ENCODE measurements around the gene VIPR2.

The VIPR2 gene

DNA sequence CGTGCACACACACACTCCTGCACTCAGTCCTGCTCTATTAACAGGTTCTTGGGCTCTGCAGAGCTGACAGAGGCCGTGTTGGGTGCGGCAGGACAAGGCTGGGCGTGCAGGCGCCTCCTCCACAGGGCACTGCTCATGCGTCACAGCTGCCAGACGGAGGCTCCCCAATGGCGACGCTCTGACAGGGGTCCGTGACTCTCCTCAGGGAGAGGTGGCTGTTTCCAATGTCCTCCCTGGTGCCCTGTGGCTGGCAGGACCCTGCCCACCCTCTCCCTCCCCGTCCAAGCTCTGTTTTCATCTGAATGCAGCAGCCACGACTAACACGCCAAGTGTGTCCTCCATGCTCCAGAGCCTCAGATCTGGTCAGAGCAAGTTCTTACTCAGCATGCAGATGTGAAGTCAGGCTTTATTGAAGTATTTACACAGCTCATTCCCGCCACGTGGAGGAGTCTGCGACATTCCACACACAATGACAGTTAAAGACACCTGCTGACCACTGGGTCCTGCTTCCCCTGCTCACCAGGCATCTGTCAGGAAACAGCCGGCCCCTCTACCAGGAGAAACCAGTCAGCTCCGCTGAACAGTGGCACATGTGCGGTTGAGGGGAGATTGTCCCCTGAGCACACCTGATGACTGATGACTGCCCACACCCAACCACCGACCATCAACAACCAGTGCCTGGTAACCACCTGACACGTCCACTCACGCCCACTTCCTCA lies 116.7 kb downstream of the VIPR2 start:
- H3K27ac ChIP-seq (ENCODE audit: low read depth in 2 of 2, low read length in 2 of 2) = no peak overlapping the region
- H3K9ac ChIP-seq (ENCODE audit: low read depth in 1 of 2, low read length in 2 of 2) = peak overlapping the region in 1 of 2 donors; percentile 34
- no peaks in the 10 kb centered on the region for H3K36me3 ChIP-seq (ENCODE audit: control insufficient read depth in 2 of 2, insufficient read depth in 2 of 2, low read length in 2 of 2)
- H3K27me3 ChIP-seq (ENCODE audit: control insufficient read depth in 2 of 2, insufficient read depth in 2 of 2, low read length in 2 of 2) = peaks cover 2 to 6% of the 10 kb centered on the region in 2 donors
- peaks cover 5 to 7% of the 10 kb centered on the region in 2 donors for H3K4me1 ChIP-seq (ENCODE audit: control insufficient read depth in 2 of 2, insufficient read depth in 2 of 2, low read length in 2 of 2)
- no peaks in the 10 kb centered on the region for H3K9me3 ChIP-seq (ENCODE audit: control insufficient read depth in 2 of 2, low read length in 2 of 2)
- H3K4me3 ChIP-seq (ENCODE audit: low read length in 2 of 2) = peak overlapping the region; percentile 58 to 60

DNA sequence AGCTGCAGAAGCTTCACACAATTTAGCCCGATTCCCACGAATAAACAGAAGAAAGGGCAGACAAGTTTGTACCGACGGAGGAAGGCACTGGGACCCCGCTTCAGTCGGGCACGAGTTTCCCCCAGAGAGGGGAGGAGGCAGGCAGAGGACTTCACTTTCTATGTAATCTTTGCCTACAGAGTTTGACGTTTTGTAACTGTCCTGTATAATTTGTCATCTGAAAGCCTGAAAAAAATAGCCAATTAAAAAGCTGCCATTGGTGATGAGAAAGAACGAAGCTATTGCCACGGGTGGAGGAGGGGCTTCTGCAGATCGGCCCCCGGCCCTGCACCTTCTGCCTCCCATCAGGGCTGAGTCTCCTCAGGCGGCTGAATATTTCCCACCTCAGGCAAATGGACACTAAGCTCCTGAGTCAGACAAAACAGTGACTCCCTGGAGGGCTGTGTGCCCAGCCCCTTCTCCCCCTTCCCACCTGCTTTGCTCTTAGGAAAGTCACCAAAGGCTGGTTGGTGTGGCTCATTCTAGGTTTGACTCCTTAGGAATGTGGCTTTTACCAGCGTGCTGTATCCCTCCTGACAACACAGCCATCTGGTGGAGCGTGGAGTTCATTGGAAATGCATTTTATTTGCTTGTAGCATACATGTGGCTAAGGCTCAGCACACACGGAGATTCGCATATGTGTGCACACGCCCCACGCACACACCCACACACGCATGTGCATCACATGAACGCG lies 117.4 kb downstream of the VIPR2 start:
- peaks cover 5 to 7% of the 10 kb centered on the region in 2 donors for H3K4me1 ChIP-seq (ENCODE audit: control insufficient read depth in 2 of 2, insufficient read depth in 2 of 2, low read length in 2 of 2)
- peak overlapping the region in 1 of 2 donors; percentile 58 for H3K4me3 ChIP-seq (ENCODE audit: low read length in 2 of 2)
- H3K27me3 ChIP-seq (ENCODE audit: control insufficient read depth in 2 of 2, insufficient read depth in 2 of 2, low read length in 2 of 2) = peaks cover 2 to 6% of the 10 kb centered on the region in 2 donors

DNA sequence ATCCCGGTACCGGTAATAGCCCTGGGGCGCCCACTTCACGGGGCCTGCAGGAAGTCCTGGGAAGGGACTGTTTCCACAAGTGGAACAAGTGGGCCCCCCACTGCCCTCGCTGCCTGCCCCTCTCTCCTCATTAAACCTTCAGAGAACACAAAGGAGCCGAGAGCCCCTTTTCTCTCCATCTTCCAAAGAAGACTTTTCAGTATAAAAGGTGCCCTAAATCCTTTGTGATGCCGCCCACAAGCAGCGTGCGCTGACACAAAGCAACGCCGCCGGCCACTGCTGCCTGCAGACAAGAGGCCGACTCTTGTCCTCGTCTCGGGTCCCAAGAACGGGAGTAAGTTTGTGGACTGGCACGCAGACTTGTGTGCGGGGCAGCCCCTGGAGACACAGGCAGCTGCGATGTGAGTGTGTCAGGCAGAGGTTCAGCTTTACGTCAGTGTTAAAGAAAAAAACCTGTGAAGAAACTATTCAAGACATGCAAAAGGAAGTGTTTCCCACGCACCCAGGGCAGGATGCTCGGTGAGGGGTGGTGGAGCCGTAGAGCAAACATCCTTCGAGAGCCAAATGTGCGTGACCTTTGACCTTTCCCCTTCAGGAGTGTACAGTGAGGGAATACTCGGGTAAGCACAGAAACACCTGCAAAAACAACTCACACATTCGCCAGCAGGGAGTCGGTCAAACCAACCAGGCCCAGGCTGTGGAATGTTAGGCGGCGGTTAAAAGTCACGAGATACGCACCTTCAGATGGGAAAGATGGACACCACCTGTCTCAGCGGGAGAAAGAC lies 118.2 kb downstream of the VIPR2 start:
- Histone ChIP-seq H3K9me3 (ENCODE audit: control insufficient read depth in 2 of 2, low read length in 2 of 2) (no peaks in the 10 kb centered on the region), H3K27ac (ENCODE audit: low read depth in 2 of 2, low read length in 2 of 2) (no peak overlapping the region), H3K27me3 (ENCODE audit: control insufficient read depth in 2 of 2, insufficient read depth in 2 of 2, low read length in 2 of 2) (peaks cover 2 to 6% of the 10 kb centered on the region in 2 donors), H3K36me3 (ENCODE audit: control insufficient read depth in 2 of 2, insufficient read depth in 2 of 2, low read length in 2 of 2) (no peaks in the 10 kb centered on the region), H3K9ac (ENCODE audit: low read depth in 1 of 2, low read length in 2 of 2) (no peak overlapping the region), H3K4me3 (ENCODE audit: low read length in 2 of 2) (no peak overlapping the region), H3K4me1 (ENCODE audit: control insufficient read depth in 2 of 2, insufficient read depth in 2 of 2, low read length in 2 of 2) (peaks cover 5 to 7% of the 10 kb centered on the region in 2 donors)

More for the DNA sequence above, 117.4 kb downstream of the VIPR2 start:
- Histone ChIP-seq H3K9me3 (ENCODE audit: control insufficient read depth in 2 of 2, low read length in 2 of 2) (no peaks in the 10 kb centered on the region), H3K9ac (ENCODE audit: low read depth in 1 of 2, low read length in 2 of 2) (no peak overlapping the region), H3K27ac (ENCODE audit: low read depth in 2 of 2, low read length in 2 of 2) (no peak overlapping the region), H3K36me3 (ENCODE audit: control insufficient read depth in 2 of 2, insufficient read depth in 2 of 2, low read length in 2 of 2) (no peaks in the 10 kb centered on the region)

DNA sequence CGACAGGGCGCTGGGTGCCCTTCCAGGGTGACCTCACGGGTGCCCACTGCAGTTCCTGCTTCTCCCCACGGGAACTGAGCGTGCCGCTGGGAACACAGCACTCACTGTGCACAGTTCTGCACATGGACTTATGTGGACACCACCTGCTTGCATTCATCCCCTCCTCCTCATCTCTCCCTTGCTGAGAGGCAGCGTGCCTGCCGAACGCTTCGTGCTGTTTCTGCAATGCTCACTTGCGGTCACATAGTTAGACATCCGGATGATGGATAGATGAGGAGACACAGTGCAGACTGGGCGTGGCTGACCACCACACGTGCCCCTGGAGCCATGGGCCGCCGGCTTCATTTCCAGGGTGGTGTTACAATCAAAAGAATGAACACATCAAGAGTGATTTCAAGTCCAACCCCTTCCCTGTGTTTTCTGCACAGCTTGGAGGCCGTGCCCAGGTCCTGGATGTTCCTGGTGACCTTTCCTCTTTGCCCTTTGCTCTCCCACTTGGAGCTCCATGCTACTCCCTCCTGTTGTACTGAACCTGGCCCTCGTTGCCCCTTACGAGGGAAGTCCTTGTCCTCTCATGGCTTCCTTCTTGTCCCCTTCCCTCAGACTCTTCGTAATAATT lies 119.4 kb downstream of the VIPR2 start:
- peaks cover 0 to 2% of the 10 kb centered on the region in 2 donors for H3K9me3 ChIP-seq (ENCODE audit: control insufficient read depth in 2 of 2, low read length in 2 of 2)

DNA sequence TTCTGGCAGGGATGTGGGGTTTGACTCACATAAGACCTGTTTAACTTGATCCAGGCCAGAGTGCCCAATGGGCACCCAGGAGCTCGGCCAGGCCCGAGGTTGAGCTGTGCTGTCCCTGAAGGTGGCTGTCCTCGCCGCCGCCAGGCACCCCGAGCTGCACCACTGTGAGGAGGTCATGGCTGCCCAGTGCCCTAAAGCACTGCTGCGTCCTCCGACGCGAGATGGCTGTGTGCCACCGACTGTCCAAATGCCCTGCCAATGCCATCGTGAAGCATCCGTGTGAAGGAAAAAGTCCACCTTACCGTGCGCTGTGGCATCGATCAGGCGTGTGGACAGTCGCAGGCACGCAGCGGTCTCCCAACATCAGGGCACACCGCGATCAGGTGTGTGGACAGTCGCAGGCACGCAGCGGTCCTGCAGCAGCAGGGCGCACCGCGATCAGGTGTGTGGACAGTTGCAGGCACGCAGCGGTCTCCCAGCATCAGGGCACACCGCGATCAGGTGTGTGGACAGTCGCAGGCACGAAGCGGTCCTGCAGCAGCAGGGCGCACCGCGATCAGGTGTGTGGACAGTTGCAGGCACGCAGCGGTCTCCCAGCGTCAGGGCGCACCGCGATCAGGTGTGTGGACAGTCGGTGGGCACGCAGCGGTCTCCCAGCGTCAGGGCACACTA lies 120.3 kb downstream of the VIPR2 start:
- Histone ChIP-seq H3K9me3 (ENCODE audit: control insufficient read depth in 2 of 2, low read length in 2 of 2) (peaks cover 0 to 2% of the 10 kb centered on the region in 2 donors), H3K4me3 (ENCODE audit: low read length in 2 of 2) (no peak overlapping the region), H3K27ac (ENCODE audit: low read depth in 2 of 2, low read length in 2 of 2) (no peak overlapping the region), H3K36me3 (ENCODE audit: control insufficient read depth in 2 of 2, insufficient read depth in 2 of 2, low read length in 2 of 2) (no peaks in the 10 kb centered on the region), H3K9ac (ENCODE audit: low read depth in 1 of 2, low read length in 2 of 2) (no peak overlapping the region), H3K27me3 (ENCODE audit: control insufficient read depth in 2 of 2, insufficient read depth in 2 of 2, low read length in 2 of 2) (peaks cover 0 to 6% of the 10 kb centered on the region in 2 donors), H3K4me1 (ENCODE audit: control insufficient read depth in 2 of 2, insufficient read depth in 2 of 2, low read length in 2 of 2) (peaks cover 4 to 5% of the 10 kb centered on the region in 2 donors)

More for the DNA sequence above, 119.4 kb downstream of the VIPR2 start:
- Histone ChIP-seq H3K4me1 (ENCODE audit: control insufficient read depth in 2 of 2, insufficient read depth in 2 of 2, low read length in 2 of 2) (peaks cover 4 to 5% of the 10 kb centered on the region in 2 donors), H3K4me3 (ENCODE audit: low read length in 2 of 2) (no peak overlapping the region), H3K27me3 (ENCODE audit: control insufficient read depth in 2 of 2, insufficient read depth in 2 of 2, low read length in 2 of 2) (peaks cover 0 to 6% of the 10 kb centered on the region in 2 donors), H3K9ac (ENCODE audit: low read depth in 1 of 2, low read length in 2 of 2) (no peak overlapping the region), H3K36me3 (ENCODE audit: control insufficient read depth in 2 of 2, insufficient read depth in 2 of 2, low read length in 2 of 2) (no peaks in the 10 kb centered on the region), H3K27ac (ENCODE audit: low read depth in 2 of 2, low read length in 2 of 2) (no peak overlapping the region)

DNA sequence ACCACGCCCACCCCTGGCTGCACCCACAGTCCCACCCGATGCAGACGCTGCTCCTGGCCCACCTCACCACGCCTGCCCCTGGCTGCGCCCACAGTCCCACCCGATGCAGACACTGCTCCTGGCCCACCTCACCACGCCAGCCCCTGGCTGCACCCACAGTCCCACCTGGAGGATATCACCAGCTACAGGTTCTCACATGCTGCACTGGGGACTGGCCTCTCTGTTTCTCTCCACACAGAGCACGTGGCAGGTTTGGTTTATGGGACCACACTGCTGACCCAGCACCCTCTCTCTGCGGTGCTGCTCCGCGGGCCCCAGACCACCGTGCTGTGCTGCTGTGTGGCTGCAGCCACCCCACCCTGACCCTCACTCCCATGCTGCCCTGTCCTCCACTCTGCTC lies 120.9 kb downstream of the VIPR2 start:
- Histone ChIP-seq H3K27ac (ENCODE audit: low read depth in 2 of 2, low read length in 2 of 2) (no peak overlapping the region), H3K9ac (ENCODE audit: low read depth in 1 of 2, low read length in 2 of 2) (no peak overlapping the region), H3K4me3 (ENCODE audit: low read length in 2 of 2) (no peak overlapping the region), H3K4me1 (ENCODE audit: control insufficient read depth in 2 of 2, insufficient read depth in 2 of 2, low read length in 2 of 2) (peaks cover 4 to 5% of the 10 kb centered on the region in 2 donors), H3K9me3 (ENCODE audit: control insufficient read depth in 2 of 2, low read length in 2 of 2) (peaks cover 0 to 2% of the 10 kb centered on the region in 2 donors), H3K27me3 (ENCODE audit: control insufficient read depth in 2 of 2, insufficient read depth in 2 of 2, low read length in 2 of 2) (peaks cover 0 to 6% of the 10 kb centered on the region in 2 donors), H3K36me3 (ENCODE audit: control insufficient read depth in 2 of 2, insufficient read depth in 2 of 2, low read length in 2 of 2) (no peaks in the 10 kb centered on the region)

DNA sequence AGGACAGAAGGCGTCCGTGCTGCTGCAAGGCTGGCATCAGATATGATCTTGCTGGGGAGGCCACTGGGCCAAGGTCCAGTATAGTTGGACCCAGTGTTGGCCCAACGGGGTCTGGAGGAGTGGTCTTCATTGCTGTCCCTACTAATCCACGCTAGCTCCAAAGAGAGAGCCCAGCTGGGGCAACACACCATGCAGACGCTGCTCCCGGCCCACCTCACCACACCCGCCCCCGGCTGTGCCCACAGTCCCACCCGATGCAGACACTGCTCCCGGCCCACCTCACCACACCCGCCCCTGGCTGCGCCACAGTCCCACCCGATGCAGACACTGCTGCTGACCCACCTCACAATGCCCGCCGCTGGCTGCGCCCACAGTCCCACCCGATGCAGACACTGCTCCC lies 121.5 kb downstream of the VIPR2 start:
- Histone ChIP-seq H3K27ac (ENCODE audit: low read depth in 2 of 2, low read length in 2 of 2) (no peak overlapping the region), H3K36me3 (ENCODE audit: control insufficient read depth in 2 of 2, insufficient read depth in 2 of 2, low read length in 2 of 2) (no peaks in the 10 kb centered on the region), H3K4me1 (ENCODE audit: control insufficient read depth in 2 of 2, insufficient read depth in 2 of 2, low read length in 2 of 2) (peaks cover 4 to 5% of the 10 kb centered on the region in 2 donors), H3K27me3 (ENCODE audit: control insufficient read depth in 2 of 2, insufficient read depth in 2 of 2, low read length in 2 of 2) (peaks cover 0 to 5% of the 10 kb centered on the region in 2 donors), H3K4me3 (ENCODE audit: low read length in 2 of 2) (no peak overlapping the region), H3K9ac (ENCODE audit: low read depth in 1 of 2, low read length in 2 of 2) (no peak overlapping the region), H3K9me3 (ENCODE audit: control insufficient read depth in 2 of 2, low read length in 2 of 2) (peaks cover 0 to 2% of the 10 kb centered on the region in 2 donors)

DNA sequence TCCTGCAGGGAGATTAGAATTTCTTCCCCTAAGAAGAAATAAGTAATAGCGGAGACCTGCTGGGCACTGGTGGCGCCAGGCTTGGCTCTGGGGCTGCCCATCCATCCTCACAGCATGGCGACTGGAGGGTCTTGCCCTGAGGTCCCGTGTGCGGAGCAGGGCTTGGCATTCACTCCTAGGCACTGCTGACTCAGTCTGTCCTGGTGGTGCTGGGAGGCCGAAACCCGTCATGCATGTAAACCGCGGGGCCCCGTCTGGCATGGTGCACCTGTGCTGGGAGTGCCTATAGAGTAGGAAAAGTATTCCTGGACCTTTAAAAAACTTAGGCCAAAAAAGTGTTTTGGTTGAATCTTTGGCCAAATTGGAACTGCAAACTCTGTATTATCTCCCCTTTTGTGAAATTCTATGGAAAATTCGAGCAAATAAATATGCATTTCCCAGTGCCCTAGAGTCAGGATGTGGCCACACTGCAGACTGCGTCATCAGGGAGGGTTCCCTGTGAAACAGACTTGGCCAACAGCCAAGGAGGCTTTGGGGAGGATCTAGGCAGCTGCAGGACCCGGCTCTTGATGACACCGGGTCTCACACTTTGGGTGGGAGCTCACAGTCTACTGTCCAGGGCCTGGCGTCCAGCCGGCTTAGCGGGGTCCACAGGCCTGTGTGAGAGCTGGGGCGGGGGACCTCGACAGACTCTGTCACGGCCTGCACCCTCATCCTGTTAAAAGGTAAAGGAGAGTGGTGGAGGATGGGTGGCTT lies 122.3 kb downstream of the VIPR2 start:
- Histone ChIP-seq H3K36me3 (ENCODE audit: control insufficient read depth in 2 of 2, insufficient read depth in 2 of 2, low read length in 2 of 2) (no peaks in the 10 kb centered on the region), H3K9ac (ENCODE audit: low read depth in 1 of 2, low read length in 2 of 2) (no peak overlapping the region), H3K4me3 (ENCODE audit: low read length in 2 of 2) (no peak overlapping the region), H3K27ac (ENCODE audit: low read depth in 2 of 2, low read length in 2 of 2) (no peak overlapping the region), H3K4me1 (ENCODE audit: control insufficient read depth in 2 of 2, insufficient read depth in 2 of 2, low read length in 2 of 2) (peaks cover 2 to 3% of the 10 kb centered on the region in 2 donors), H3K27me3 (ENCODE audit: control insufficient read depth in 2 of 2, insufficient read depth in 2 of 2, low read length in 2 of 2) (peaks cover 0 to 2% of the 10 kb centered on the region in 2 donors), H3K9me3 (ENCODE audit: control insufficient read depth in 2 of 2, low read length in 2 of 2) (peaks cover 0 to 2% of the 10 kb centered on the region in 2 donors)

DNA sequence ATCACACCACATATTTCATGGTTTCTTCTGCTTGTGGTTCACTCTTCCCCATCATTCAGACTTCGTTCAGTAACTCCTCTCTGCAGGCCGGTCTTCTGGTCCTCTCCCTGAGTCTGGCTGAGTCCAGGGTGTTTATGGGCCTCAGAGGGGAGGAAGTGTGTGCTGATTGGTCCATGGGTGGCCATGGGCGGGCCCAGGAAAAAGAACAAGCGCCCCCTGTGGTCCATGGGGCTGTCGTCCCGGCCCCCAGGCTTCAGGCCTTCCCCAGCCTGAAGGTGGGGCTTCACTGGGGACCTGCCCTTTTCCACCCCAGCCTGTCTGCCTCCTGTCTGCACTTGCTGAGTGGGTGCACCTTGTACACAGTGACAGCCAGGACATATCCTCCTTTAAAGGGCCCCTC lies 123.7 kb downstream of the VIPR2 start:
- Histone ChIP-seq H3K36me3 (ENCODE audit: control insufficient read depth in 2 of 2, insufficient read depth in 2 of 2, low read length in 2 of 2) (no peaks in the 10 kb centered on the region), H3K4me1 (ENCODE audit: control insufficient read depth in 2 of 2, insufficient read depth in 2 of 2, low read length in 2 of 2) (no peaks in the 10 kb centered on the region), H3K4me3 (ENCODE audit: low read length in 2 of 2) (no peak overlapping the region), H3K9ac (ENCODE audit: low read depth in 1 of 2, low read length in 2 of 2) (no peak overlapping the region), H3K27me3 (ENCODE audit: control insufficient read depth in 2 of 2, insufficient read depth in 2 of 2, low read length in 2 of 2) (no peaks in the 10 kb centered on the region), H3K27ac (ENCODE audit: low read depth in 2 of 2, low read length in 2 of 2) (no peak overlapping the region), H3K9me3 (ENCODE audit: control insufficient read depth in 2 of 2, low read length in 2 of 2) (peaks cover 0 to 2% of the 10 kb centered on the region in 2 donors)
